Neutrophil (primary cell): ENCODE data around the gene ART5.
"Not testable (repeated sequence)": the region's sequence is repeated elsewhere in the genome, so short reads cannot be mapped to it uniquely, and the experiment has no call there.

Experiments
- H3K27ac ChIP-seq: fragments of 200-600 bp; sonication (generic); 2 replicates; pipeline ENCODE4 v1.5.1; 2016; ENCODE audit warnings: mild to moderate bottlenecking, moderate library complexity
- H3K27me3 ChIP-seq: fragments of 200-600 bp; sonication (generic); 2 replicates; pipeline ENCODE4 v1.6.0; 2016; ENCODE audit warnings: mild to moderate bottlenecking
- H3K36me3 ChIP-seq: fragments of 200-600 bp; sonication (generic); 2 replicates; pipeline ENCODE4 v1.5.1; 2017
- H3K4me1 ChIP-seq, 2 experiments: fragments of 200-600 bp in 1 of 2; sonication (generic) in 1 of 2; 1 replicate in 1 of 2; 2 replicates in 1 of 2; pipeline versions ENCODE4 v1.5.1 to v1.6.1; 2013 to 2016; ENCODE audit warnings: low read depth in 1 of 2, low read length in 1 of 2, mild to moderate bottlenecking in 1 of 2, moderate library complexity in 1 of 2; ENCODE audit not compliant: control insufficient read depth in 1 of 2, insufficient read depth in 1 of 2
- H3K4me3 ChIP-seq, 2 experiments: fragments of 200-600 bp in 1 of 2; sonication (generic) in 1 of 2; 1 replicate in 1 of 2; 2 replicates in 1 of 2; pipeline ENCODE4 v1.5.1; 2013 to 2016; ENCODE audit warnings: low read depth in 1 of 2, low read length in 1 of 2, mild to moderate bottlenecking in 1 of 2, moderate library complexity in 1 of 2
- H3K9me3 ChIP-seq: fragments of 200-600 bp; sonication (generic); 2 replicates; pipeline ENCODE4 v1.5.1; 2016
- TF ChIP-seq, protein P1 (sequence below): fragments of 200-600 bp; sonication (generic); IDR thresholded peaks from 2 replicates; pipeline ENCODE4 v1.5.1; 2016; ENCODE audit warnings: antibody characterized with exemption

The ART5 gene

DNA sequence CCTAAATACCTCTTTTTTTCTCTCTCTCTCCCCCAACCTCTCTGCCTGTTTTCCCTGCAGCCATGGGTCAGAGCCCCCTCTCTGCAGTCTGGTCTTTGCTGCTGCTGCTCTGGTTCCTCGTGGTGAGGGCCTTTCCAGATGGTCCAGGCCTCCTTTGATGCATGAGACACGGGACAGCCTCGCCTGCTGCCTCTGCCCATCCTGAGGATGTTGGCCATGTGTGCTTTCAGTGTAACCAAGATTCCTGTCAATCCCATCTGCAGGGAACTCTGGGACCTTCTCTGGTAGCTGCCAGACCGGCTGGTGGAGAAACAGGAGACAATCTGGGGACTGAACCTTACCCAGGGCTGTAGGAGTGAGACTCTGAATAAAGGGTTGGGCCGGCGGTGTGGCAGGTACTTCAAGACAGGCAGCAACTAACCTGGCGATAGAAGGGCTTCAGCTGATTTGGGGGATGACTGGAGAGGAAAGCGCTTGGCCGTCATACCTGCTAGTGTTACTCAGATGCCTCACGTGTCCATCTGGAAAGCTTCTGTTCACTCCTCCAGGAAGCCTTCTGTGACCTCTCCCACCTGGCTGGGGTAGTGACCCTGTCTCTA lies 22.3 kb upstream of the ART5 start:
- Histone ChIP-seq H3K27me3 (no peaks in the 10 kb centered on the region), H3K4me1 (no peaks in the 10 kb centered on the region), H3K9me3 (no peaks in the 10 kb centered on the region), H3K36me3 (peaks cover 53% of the 10 kb centered on the region), H3K4me3 (no peak overlapping the region), H3K27ac (no peak overlapping the region)
- TF ChIP-seq, protein P1, sequence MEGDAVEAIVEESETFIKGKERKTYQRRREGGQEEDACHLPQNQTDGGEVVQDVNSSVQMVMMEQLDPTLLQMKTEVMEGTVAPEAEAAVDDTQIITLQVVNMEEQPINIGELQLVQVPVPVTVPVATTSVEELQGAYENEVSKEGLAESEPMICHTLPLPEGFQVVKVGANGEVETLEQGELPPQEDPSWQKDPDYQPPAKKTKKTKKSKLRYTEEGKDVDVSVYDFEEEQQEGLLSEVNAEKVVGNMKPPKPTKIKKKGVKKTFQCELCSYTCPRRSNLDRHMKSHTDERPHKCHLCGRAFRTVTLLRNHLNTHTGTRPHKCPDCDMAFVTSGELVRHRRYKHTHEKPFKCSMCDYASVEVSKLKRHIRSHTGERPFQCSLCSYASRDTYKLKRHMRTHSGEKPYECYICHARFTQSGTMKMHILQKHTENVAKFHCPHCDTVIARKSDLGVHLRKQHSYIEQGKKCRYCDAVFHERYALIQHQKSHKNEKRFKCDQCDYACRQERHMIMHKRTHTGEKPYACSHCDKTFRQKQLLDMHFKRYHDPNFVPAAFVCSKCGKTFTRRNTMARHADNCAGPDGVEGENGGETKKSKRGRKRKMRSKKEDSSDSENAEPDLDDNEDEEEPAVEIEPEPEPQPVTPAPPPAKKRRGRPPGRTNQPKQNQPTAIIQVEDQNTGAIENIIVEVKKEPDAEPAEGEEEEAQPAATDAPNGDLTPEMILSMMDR = no peak

DNA sequence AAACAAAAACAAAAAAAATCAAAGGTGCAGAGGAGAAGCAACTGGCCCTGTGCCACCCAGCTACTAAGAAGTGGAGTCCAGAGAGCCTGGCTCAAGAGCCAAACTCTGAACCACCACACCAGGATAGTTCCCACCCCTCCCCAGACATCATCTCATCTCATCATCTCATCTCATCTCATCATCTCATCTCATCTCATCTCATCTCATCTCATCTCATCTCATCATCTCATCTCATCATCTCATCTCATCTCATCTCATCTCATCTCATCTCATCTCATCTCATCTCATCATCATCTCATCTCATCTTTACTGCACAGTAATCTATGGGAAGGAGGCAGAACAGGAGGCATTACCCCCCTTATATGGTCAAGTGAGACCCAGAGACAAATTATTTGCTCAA lies 21.1 kb upstream of the ART5 start:
- Histone ChIP-seq H3K36me3 (peaks cover 40% of the 10 kb centered on the region), H3K27ac (no peak overlapping the region), H3K4me1 (no peaks in the 10 kb centered on the region), H3K9me3 (no peaks in the 10 kb centered on the region), H3K4me3 (no peak overlapping the region), H3K27me3 (peaks cover 4% of the 10 kb centered on the region)
- TF ChIP-seq, protein P1 = no peak

GRCh38 chr11:3660960-3661359 lies 19.2 kb upstream of the ART5 start:
- H3K9me3 ChIP-seq = no peaks in the 10 kb centered on the region
- peaks cover 21% of the 10 kb centered on the region for H3K36me3 ChIP-seq
- peaks cover 10% of the 10 kb centered on the region for H3K27me3 ChIP-seq
- TF ChIP-seq, protein P1 = no peak
- H3K4me1 ChIP-seq = no peaks in the 10 kb centered on the region
- no peak overlapping the region for H3K4me3 ChIP-seq
- H3K27ac ChIP-seq = no peak overlapping the region

GRCh38 chr11:3659595-3660515 lies 18.1 kb upstream of the ART5 start:
- no peak overlapping the region for H3K27ac ChIP-seq
- H3K27me3 ChIP-seq = peaks cover 19% of the 10 kb centered on the region
- H3K9me3 ChIP-seq = no peaks in the 10 kb centered on the region
- TF ChIP-seq, protein P1 = no peak
- peaks cover 10% of the 10 kb centered on the region for H3K36me3 ChIP-seq
- H3K4me1 ChIP-seq = no peaks in the 10 kb centered on the region
- no peak overlapping the region for H3K4me3 ChIP-seq

DNA sequence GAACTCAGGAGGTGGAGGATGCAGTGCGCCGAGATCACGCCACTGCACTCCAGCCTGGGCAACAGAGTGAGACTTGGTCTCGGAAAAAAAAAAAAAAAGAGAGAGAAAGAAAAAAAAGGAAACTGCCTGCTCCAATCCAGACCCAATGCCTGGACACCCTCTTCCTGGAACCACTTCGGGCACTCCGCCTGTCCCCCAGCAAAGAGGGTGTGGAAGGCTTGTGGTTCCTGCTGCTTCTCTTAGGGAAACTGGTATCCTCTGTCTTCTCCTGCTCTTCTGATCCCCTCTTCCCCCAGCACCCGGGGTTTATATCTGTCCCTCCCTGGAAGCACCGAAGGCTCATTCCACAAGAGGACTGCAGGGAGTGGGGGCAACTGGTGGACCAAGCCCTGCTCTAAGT lies 16.5 kb upstream of the ART5 start:
- no peaks in the 10 kb centered on the region for H3K36me3 ChIP-seq
- no peak overlapping the region for H3K4me3 ChIP-seq
- H3K9me3 ChIP-seq = no peaks in the 10 kb centered on the region
- H3K27me3 ChIP-seq = peaks cover 32% of the 10 kb centered on the region
- TF ChIP-seq, protein P1 = no peak
- H3K4me1 ChIP-seq = no peaks in the 10 kb centered on the region
- H3K27ac ChIP-seq = no peak overlapping the region

DNA sequence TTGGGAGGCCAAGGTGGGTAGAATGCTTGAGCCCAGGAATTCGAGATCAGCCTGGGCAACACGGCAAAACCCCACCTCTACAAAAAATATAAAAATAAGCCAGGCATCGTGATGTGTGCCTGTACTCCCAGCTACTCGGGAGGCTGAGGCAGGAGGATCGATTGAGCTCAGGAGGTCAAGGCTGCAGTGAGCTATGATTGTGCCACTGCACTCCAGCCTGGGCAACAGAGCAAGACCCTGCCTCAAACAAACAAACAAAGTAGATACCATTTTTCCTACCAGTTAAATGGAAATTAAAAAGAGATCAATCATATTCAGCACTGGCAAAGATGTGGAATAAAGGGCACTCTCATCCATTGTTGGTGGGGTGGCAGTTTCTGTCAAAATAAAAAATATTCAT lies 15.5 kb upstream of the ART5 start:
- not testable (repeated sequence) for H3K4me3 ChIP-seq, H3K27ac ChIP-seq, H3K4me1 ChIP-seq, H3K36me3 ChIP-seq, H3K9me3 ChIP-seq
- peaks cover 33% of the 10 kb centered on the region for H3K27me3 ChIP-seq
